Measurements from ENCODE around the gene IL12A.

DNA sequence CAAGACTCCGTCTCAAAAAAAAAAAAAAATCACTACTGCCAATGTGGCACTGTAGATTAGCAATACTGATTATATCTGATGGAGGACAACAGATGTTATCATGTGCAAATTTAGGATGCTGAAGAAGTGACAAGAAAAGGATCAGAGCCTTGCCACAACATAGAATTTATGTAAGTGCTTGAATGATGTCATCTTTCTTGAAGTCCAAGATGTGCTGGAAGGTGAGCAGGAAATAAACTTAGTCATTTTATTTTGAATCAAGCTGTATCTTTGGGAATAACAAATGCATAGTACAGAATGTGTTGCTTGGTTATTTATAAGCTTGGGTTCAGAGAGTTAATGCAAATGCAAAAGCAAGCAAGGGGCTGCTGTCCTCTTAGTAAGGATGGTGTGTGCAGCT lies 47.1 kb downstream of the IL12A start:
- TF ChIP-seq, protein P1, sequence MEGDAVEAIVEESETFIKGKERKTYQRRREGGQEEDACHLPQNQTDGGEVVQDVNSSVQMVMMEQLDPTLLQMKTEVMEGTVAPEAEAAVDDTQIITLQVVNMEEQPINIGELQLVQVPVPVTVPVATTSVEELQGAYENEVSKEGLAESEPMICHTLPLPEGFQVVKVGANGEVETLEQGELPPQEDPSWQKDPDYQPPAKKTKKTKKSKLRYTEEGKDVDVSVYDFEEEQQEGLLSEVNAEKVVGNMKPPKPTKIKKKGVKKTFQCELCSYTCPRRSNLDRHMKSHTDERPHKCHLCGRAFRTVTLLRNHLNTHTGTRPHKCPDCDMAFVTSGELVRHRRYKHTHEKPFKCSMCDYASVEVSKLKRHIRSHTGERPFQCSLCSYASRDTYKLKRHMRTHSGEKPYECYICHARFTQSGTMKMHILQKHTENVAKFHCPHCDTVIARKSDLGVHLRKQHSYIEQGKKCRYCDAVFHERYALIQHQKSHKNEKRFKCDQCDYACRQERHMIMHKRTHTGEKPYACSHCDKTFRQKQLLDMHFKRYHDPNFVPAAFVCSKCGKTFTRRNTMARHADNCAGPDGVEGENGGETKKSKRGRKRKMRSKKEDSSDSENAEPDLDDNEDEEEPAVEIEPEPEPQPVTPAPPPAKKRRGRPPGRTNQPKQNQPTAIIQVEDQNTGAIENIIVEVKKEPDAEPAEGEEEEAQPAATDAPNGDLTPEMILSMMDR (conservative IDR thresholded peaks at IDR 0.05; ENCODE audit: low read depth, low read length): no peak
- no peak for TF ChIP-seq EZH2phosphoT487 (IDR thresholded peaks at IDR 0.05; ENCODE audit: borderline replicate concordance, low read length)
- no peak for TF ChIP-seq EZH2 (IDR thresholded peaks at IDR 0.05; ENCODE audit: low read length, unreplicated experiment)

Measured in PC-3 (cell line).